Uterus (tissue), 2 donors: ENCODE measurements around the gene LRRTM1.

Experiments
- POLR2A ChIP-seq, 2 donors: fragments of 450-650 bp; IDR thresholded peaks; one replicate each; pipeline ENCODE4 v1.6.1; 2016; ENCODE audit warnings: antibody characterized with exemption in 2 of 2, mild to moderate bottlenecking in 1 of 2, moderate library complexity in 1 of 2
- TF ChIP-seq, protein P1 (sequence below), 4 experiments: fragments of 200-600 bp in 2 of 4; fragments of 450-650 bp in 2 of 4; sonication (generic) in 2 of 4; IDR thresholded peaks; one replicate each; pipeline ENCODE4 v1.5.1; 2016 to 2019; ENCODE audit warnings: antibody characterized with exemption in 4 of 4, mild to moderate bottlenecking in 2 of 4, moderate library complexity in 1 of 4

DNA sequence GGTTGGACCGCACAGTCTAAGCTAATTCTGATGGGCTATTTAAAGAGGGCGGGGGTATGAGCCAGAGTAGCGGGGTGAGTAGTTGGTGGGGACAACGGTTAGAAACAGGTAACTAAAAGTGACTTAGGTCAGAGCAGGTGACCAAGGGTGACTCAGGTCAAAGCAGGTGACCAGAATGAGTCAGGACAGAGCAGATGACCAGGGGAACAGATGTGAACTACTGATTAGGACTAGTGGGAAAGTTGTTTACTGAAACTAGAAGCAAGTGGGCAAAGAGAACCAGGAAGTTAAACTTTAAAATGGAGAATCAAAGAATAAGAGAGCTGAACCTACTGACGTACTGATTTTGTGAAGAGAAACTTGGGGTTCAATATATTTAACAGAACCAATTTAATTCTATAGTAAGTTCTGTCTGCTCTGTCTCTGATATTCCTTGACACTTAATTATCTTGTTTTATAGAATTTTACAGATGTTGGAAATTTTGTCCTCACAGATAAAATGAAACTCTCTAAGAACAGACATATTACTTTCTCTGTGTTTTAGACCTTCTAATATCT is 7.8 kb upstream of the LRRTM1 start:
- no peak for TF ChIP-seq POLR2A (IDR thresholded peaks at IDR 0.05)
- TF ChIP-seq, protein P1, sequence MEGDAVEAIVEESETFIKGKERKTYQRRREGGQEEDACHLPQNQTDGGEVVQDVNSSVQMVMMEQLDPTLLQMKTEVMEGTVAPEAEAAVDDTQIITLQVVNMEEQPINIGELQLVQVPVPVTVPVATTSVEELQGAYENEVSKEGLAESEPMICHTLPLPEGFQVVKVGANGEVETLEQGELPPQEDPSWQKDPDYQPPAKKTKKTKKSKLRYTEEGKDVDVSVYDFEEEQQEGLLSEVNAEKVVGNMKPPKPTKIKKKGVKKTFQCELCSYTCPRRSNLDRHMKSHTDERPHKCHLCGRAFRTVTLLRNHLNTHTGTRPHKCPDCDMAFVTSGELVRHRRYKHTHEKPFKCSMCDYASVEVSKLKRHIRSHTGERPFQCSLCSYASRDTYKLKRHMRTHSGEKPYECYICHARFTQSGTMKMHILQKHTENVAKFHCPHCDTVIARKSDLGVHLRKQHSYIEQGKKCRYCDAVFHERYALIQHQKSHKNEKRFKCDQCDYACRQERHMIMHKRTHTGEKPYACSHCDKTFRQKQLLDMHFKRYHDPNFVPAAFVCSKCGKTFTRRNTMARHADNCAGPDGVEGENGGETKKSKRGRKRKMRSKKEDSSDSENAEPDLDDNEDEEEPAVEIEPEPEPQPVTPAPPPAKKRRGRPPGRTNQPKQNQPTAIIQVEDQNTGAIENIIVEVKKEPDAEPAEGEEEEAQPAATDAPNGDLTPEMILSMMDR (IDR thresholded peaks at IDR 0.05), result no peak
